GM12865 (cell line): ENCODE results near the gene HMGXB3.
"Not testable (repeated sequence)": the region's sequence is repeated elsewhere in the genome, so short reads cannot be mapped to it uniquely, and the experiment has no call there.

Source experiments
- DNase-seq: peaks from one replicate; pipeline ENCODE4 v3.0.0; 2010; ENCODE audit warnings: low read depth
- H3K4me3 ChIP-seq: 2 replicates; pipeline ENCODE4 v1.5.1; 2011; ENCODE audit warnings: mild to moderate bottlenecking, low read depth, low read length, control low read depth
- TF ChIP-seq, protein P1 (sequence below): IDR thresholded peaks from 2 replicates; pipeline ENCODE4 v1.5.1; 2011; ENCODE audit warnings: low read length, control low read depth, low read depth, inconsistent platforms; ENCODE audit not compliant: insufficient read depth; ENCODE audit errors: missing control alignments

Gene HMGXB3

DNA sequence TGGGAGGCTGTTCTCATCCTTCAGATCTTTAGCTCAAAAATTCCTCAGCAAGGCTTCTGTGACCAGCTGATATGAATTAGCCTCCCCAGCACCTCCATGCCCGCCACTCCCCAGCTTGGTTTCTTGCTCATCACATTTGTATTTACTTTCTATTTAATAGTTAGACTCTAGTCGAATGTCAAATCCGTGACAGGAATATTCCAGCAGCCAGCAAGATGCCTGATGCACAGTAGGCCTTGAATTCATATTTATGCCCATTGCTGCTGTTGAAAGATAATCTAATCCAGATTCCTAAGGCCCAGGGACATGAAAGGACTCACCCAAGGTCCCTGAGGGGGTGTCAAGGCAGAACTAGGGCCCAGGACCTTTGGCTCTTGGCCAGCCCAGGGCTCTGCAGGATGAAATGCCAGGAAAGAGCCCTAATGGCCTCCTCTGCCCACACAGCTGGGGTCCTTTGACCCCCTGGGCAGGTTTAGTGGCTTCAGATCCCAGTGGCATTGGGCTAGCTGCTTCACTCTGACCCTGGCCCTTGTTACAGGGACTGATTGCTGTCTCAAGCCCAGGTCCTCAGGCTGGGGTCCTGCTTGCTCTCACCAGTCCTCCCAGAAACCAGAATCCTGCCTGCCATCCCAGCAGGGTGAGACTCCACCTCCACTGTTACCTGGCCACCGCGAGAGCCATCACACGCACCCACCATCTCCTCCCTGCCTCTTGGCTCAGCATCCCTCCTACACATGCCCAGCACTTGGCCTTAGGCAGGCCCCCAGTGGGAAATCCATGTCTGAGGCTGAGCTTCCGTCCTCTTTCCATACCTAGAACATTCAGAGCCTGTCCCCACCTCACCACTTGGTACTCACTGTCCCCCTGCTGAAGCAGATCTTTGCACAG is 78.5 kb downstream of the HMGXB3 start:
- TF ChIP-seq, protein P1, sequence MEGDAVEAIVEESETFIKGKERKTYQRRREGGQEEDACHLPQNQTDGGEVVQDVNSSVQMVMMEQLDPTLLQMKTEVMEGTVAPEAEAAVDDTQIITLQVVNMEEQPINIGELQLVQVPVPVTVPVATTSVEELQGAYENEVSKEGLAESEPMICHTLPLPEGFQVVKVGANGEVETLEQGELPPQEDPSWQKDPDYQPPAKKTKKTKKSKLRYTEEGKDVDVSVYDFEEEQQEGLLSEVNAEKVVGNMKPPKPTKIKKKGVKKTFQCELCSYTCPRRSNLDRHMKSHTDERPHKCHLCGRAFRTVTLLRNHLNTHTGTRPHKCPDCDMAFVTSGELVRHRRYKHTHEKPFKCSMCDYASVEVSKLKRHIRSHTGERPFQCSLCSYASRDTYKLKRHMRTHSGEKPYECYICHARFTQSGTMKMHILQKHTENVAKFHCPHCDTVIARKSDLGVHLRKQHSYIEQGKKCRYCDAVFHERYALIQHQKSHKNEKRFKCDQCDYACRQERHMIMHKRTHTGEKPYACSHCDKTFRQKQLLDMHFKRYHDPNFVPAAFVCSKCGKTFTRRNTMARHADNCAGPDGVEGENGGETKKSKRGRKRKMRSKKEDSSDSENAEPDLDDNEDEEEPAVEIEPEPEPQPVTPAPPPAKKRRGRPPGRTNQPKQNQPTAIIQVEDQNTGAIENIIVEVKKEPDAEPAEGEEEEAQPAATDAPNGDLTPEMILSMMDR = no peak
- H3K4me3 ChIP-seq = no peak overlapping the region
- DNase-seq = no peak

DNA sequence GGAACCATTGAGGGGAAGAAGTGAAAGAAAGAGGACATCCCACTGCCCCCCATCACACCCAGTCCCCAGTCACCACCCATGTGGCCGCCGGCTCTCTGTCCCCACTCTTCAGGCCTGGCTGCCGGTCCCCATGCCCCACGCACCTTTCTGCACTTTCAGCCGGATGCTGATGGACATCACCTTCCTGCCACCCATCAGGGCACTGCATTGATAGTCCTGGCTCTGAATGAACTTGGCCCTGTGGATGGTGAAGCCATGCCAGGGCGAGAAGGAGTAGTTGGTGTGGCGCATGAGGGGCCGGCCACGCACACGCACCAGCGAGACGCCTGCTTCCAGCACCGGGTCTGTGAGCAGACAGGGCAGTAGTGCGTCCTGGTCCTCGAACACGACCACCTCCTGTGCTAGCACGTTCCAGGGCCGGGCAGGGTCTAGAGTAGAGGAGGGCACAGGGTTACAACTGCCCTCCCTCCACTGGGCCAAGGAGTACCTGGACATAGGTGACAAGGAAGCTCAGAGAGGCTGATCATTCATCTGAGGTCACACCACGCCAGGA is 79.4 kb downstream of the HMGXB3 start:
- TF ChIP-seq, protein P1 = no peak

DNA sequence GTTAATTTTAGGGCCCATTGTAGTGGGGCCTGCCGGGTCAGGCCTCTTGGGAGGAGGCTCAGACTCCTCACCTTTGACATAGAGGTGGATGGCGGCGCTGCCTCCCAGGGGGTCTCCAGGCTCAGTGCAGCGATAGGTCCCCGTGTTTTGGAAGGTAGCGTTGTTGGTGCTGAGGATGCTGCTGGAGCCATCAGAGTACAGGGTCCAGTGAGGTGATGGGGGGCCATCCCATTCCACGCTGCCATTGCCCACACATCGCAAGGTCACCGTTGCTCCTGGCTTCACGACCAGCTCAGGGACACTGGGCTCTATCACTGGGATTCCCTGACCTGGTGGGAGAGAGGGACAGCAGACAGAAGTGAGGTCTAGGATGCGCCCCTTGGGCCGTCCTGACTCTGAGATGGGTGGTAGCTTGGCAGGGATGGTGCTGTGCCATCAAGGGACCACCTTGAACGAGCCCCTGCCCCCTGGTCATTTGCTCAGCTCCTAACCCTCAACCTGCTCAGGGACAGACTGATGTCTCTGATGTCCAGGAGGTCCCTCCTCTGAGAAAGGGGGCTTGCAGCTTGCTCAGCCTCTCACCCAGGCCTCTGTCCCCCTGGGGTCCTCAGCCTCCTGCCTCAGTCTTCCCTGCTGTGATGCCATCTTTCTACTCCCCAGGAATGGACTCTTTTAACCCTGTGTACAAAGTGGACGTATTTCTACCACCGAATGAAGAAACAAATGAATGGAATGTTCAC is 80.3 kb downstream of the HMGXB3 start:
- H3K4me3 ChIP-seq = no peak overlapping the region
- no peak for DNase-seq
- TF ChIP-seq, protein P1 = no peak

More for the DNA sequence above, 79.4 kb downstream of the HMGXB3 start:
- no peak overlapping the region for H3K4me3 ChIP-seq
- DNase-seq = no peak

DNA sequence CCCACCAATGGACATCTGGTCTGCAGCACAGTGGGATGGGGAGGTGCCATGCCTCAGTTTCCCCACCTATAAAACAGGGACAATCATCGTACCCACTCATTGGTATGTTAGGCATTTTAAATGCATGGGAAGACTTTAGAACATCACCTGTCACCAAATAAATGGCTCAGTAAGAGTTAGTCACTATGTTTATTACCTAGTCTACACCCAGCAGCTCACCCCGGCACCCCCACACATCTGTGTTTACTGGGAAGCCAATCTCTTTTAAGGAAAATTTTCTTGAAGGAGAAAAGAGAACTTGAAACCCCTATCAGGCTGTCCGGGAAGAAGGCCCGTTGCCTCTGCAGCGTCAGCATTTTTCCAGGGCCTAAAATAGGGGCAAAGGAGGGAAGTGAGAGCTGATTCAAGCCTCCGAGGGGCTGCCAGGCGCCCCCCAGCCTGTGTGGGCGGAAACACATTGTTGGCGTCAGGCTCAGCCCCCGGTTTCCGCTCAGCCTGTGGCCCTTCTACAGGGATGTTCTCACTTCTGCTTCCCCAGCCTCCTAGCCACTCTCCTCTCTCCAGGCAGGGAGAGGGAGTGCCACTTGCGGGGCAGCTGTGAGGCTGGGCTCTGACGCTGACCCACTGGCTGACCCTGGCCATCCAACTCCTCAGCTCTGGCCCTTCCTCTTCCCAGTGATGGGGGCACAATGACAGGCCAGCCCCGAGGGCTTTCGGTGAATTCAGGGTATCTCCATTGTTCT is 81.2 kb downstream of the HMGXB3 start:
- H3K4me3 ChIP-seq = no peak overlapping the region
- TF ChIP-seq, protein P1 = no peak
- peak; percentile 54 for DNase-seq

DNA sequence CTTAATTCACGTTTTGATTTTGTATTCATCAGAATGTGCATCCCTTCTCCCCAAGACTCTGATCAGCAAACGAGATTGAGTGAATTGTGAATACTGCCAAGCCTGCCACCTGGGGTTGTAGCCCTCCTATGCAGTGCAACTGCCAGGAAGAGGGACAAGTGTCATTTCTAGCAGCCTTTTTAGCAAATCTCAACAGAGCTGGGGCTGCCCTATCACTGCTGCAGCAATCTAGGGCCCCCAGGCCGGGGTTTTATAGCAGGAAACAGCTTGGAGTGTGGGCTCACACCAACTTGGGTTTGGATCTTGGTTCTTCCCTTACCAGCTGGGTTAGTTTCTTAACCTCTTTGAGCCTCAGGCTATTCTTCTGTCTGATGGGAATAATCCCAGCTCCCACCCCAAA is 81.8 kb downstream of the HMGXB3 start:
- TF ChIP-seq, protein P1 = no peak
- DNase-seq = no peak
- H3K4me3 ChIP-seq = no peak overlapping the region

DNA sequence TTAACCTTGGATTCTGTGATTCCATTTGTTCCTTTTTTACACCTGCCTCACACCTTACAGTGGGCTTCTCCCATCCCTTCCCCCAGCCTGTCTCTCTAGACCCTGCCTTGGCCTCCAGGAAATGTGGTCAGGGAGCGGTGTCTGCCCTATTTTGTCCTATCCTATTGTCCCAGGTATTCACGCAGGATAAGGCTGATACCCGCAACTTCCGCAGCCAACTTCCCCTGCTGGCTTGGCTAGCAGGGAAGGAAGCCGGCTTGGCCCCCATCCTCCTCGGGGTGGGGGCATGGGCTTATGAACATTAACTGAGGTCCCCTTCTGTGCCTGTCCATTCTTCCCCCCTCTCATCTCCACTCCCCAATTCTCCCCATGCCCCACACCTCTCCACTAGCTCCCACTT is 82.3 kb downstream of the HMGXB3 start:
- TF ChIP-seq, protein P1 = no peak
- H3K4me3 ChIP-seq = no peak overlapping the region
- no peak for DNase-seq

DNA sequence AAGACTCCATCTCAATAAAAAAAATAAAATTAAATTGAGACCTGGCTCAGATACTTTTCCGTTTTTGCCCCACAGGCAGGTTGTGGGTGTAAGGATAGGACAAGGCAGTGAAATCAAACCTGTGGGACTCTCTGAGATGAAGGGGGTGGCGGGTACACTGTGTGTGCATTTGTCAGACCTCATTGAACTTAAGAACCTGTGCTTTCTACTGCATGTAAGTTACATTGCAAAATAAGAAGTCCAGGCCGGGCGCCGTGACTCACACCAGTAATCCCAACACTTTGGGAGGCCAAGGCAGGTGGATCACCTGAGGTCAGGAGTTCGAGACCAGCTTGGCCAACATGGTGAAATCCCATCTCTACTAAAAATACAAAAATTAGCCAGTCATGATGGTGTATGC is 84.2 kb downstream of the HMGXB3 start:
- DNase-seq, H3K4me3 ChIP-seq: not testable (repeated sequence)
